Thyroid gland (tissue), 4 donors: ENCODE measurements around the gene INPP5F.

Experiments
- CTCF ChIP-seq, 6 experiments: fragments of 200-600 bp in 3 of 6; fragments of 450-650 bp in 3 of 6; sonication (generic) in 3 of 6; IDR thresholded peaks; one replicate each; pipeline ENCODE4 v1.5.1; 2016 to 2019; ENCODE audit warnings: antibody characterized with exemption in 6 of 6, mild to moderate bottlenecking in 2 of 6, inconsistent platforms in 1 of 6, moderate library complexity in 1 of 6
- POLR2A ChIP-seq, 2 donors: fragments of 450-650 bp; IDR thresholded peaks; one replicate each; pipeline ENCODE4 v1.6.1; 2017; ENCODE audit warnings: antibody characterized with exemption in 2 of 2, mild to moderate bottlenecking in 2 of 2, moderate library complexity in 1 of 2

DNA sequence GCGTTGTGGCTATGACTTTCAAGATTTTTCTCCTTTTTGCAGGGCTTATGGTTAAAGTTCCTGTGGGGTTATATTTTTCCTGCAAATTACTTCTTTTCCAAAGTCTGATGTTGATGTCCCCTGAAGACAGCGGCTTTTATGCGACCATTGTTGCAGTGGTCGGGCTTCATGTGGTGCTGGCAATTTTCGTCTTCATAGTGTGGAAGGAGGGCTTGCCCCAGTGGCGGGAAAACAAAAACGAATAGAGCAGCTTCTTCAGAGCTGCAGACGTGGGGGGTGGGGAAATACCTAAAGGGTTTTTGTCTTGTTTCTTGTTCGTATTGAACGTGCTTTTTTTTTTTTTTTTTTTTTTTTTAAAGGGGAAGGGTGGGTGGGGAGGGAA, 93.0 kb downstream of the INPP5F start:
- no peak for TF ChIP-seq CTCF (IDR thresholded peaks at IDR 0.05)
- no peak for TF ChIP-seq POLR2A (IDR thresholded peaks at IDR 0.05)
